ENCODE measurements around the gene IER5.
A peak's percentile ranks its signal among the peaks of the same experiment; 100 is the strongest.

Gene IER5

GRCh38 chr1:181099152-181100014 is 10.9 kb downstream of the IER5 start:
- DNase-seq: peak; percentile 72

- no peak for DNase-seq
Observed at GRCh38 chr1:181100015-181100905, 11.8 kb downstream of the IER5 start.

GRCh38 chr1:181100934-181101333 is 12.4 kb downstream of the IER5 start:
- no peak for DNase-seq

- DNase-seq: peak; percentile 85
Observed at GRCh38 chr1:181101581-181102226, 13.2 kb downstream of the IER5 start.

- no peak for DNase-seq
Observed at GRCh38 chr1:181102841-181103240, 14.3 kb downstream of the IER5 start.

- no peak for DNase-seq
Observed at GRCh38 chr1:181103399-181103798, 14.9 kb downstream of the IER5 start.

- no peak for DNase-seq
Observed at GRCh38 chr1:181104042-181104789, 15.7 kb downstream of the IER5 start.

- DNase-seq: no peak
Observed at GRCh38 chr1:181104790-181105133, 16.3 kb downstream of the IER5 start.

GRCh38 chr1:181105134-181106021 is 16.9 kb downstream of the IER5 start:
- peak; percentile 92 for DNase-seq

- DNase-seq: no peak
Observed at GRCh38 chr1:181106022-181106312, 17.5 kb downstream of the IER5 start.

- DNase-seq: no peak
Observed at GRCh38 chr1:181106479-181106878, 18.0 kb downstream of the IER5 start.

GRCh38 chr1:181107711-181108110 is 19.2 kb downstream of the IER5 start:
- no peak for DNase-seq

GRCh38 chr1:181108304-181108867 is 19.9 kb downstream of the IER5 start:
- no peak for DNase-seq

GRCh38 chr1:181110013-181110412 is 21.5 kb downstream of the IER5 start:
- no peak for DNase-seq

GRCh38 chr1:181111559-181111958 is 23.1 kb downstream of the IER5 start:
- no peak for DNase-seq

GRCh38 chr1:181112071-181112929 is 23.8 kb downstream of the IER5 start:
- DNase-seq: no peak

- DNase-seq: peak; percentile 29
Observed at GRCh38 chr1:181113059-181113641, 24.6 kb downstream of the IER5 start.

GRCh38 chr1:181114574-181115367 is 26.3 kb downstream of the IER5 start:
- no peak for DNase-seq

- no peak for DNase-seq
Observed at GRCh38 chr1:181115368-181115684, 26.8 kb downstream of the IER5 start.
